NB4 (cell line): Measurements from ENCODE around the gene LPAR4.
A peak's percentile ranks its signal among the peaks of the same experiment; 100 is the strongest.

Source experiments
- DNase-seq: peaks from one replicate; pipeline ENCODE4 v3.0.0; 2010; ENCODE audit warnings: low read depth
- H3K4me3 ChIP-seq: one replicate; pipeline ENCODE4 v1.5.1; 2011; ENCODE audit warnings: mild to moderate bottlenecking, low read depth, low read length, moderate library complexity
- CTCF ChIP-seq: IDR thresholded peaks from one replicate; pipeline ENCODE4 v1.5.1; 2012; ENCODE audit warnings: low read depth, low read length
- MYC ChIP-seq: IDR thresholded peaks from 2 replicates; pipeline ENCODE4 v1.6.1; 2011; ENCODE audit warnings: low read depth, low read length
- POLR2A ChIP-seq: IDR thresholded peaks from 2 replicates; pipeline ENCODE4 v1.6.1; 2011; ENCODE audit warnings: mild to moderate bottlenecking; ENCODE audit not compliant: insufficient read length; ENCODE audit errors: extremely low read depth
- TF ChIP-seq, protein P1 (sequence below): IDR thresholded peaks from 2 replicates; pipeline ENCODE4 v1.6.1; 2011; ENCODE audit warnings: low read depth, low read length

Gene LPAR4

GRCh38 chrX:78747489-78747888, at the start of gene LPAR4:
Gene LPAR4, plus strand, starts transcription at chrX:78747720. Its CDS starts 7,150 bp downstream, at chrX:78754870.
- DNase-seq, result no peak
- H3K4me3 ChIP-seq, result no peak within 1 kb of the TSS
- TF ChIP-seq MYC (no peak), CTCF (no peak), POLR2A (no peak)
- TF ChIP-seq, protein P1, sequence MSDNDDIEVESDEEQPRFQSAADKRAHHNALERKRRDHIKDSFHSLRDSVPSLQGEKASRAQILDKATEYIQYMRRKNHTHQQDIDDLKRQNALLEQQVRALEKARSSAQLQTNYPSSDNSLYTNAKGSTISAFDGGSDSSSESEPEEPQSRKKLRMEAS, result no peak

DNA sequence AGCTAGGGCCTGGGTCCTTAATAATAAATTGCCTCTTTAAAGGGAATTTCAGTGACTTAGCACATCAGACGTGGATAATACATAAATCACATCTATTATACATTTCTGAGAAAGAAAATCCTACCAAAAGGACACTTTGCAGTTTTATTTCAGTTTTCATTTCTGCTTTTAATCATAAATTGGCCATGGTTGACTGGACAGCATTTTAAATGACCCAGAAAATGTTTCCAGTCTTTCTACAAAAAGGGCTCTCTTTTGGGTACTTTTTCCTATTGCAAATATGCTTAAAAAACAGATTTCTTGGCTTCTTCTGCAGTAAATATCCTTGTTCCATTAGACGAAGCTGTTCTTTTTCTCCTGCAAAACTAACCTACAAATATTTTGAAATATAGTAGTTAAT, 41.4 kb upstream of the LPAR4 start:
- DNase-seq, result no peak
- TF ChIP-seq CTCF (no peak), MYC (no peak), POLR2A (no peak)
- TF ChIP-seq, protein P1, result no peak
- no peak overlapping the region for H3K4me3 ChIP-seq

DNA sequence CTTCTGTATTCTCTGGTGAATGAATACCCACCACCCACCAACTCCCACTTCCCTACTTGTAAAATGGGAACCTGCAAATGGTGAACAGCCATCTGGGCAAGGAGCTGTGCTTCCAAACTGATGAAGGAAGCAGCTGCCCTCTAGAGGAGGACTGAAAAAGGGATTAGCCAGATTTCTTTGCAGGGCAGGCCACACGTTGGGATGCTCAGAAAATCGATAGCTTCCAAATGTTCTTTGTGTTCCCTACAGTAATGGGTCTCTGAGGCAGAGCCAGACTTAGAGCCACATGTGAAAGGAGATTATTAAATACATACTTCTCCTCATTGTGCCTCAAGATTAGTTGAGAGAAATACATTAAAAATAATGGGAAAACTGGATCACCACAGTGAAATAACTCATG, 39.3 kb upstream of the LPAR4 start:
- no peak overlapping the region for H3K4me3 ChIP-seq
- DNase-seq, result peak; percentile 73
- TF ChIP-seq, protein P1, result no peak
- peak; percentile 48 for TF ChIP-seq CTCF

DNA sequence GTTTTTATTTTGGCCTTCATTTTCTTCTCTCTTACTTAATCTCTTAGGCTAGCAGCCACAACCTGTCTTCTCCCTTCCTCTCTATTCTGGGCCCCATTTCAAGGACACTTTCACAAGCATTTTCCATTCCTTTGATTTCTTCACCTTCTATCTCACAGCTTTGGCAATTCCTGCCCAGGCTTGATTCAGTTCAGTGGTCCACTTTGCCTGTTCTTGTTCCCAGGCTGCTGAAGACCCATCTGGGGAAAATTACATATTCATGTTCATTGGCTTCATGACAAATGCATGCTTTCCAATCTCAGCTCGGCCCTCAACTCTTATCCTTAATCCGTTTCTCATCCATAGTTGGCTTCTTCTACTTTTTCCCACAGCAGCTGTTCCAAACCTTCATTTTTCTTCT, 38.7 kb upstream of the LPAR4 start:
- TF ChIP-seq, protein P1, result no peak
- TF ChIP-seq POLR2A (no peak), CTCF (no peak), MYC (no peak)
- no peak overlapping the region for H3K4me3 ChIP-seq
- no peak for DNase-seq

DNA sequence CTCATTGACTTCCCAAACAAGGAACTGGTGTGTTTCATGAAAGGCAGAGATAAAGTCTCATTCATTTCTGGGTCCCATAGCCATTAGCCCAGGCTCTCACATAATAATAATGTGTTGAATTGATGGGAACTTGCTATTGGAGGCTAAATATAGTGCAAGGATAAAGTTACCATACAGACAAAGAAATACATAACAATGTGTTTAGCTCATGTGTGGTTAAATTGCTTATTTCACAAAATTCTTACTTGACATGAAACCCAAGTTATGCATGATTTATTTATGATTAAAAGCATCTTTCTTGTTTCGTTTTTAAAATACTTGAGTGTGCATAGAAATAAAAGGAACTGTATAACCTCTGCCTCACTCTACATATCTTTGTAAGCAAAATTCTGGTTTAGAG, 37.3 kb upstream of the LPAR4 start:
- TF ChIP-seq, protein P1, result no peak
- no peak for TF ChIP-seq CTCF
- no peak for TF ChIP-seq POLR2A
- no peak for TF ChIP-seq MYC
- DNase-seq, result no peak
- H3K4me3 ChIP-seq, result no peak overlapping the region

DNA sequence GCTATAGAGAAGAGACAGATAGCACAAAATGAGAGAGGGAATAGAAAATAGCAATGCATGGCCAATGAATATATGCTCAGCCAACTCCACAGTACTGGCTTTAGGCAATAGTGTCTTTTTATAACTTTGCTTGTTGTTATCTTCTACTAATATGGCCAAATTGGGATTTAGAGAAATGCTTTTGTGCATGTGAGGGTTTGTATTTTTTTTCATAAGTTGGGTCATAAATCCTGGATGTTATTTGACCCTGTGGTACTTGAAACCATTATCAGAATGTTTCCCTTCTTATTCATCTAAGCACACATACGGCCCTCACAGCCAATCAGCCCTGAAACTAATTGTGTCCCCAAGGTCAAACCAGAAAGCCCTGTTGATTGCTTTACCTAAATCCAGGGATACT, 35.2 kb upstream of the LPAR4 start:
- TF ChIP-seq POLR2A (no peak), MYC (no peak), CTCF (no peak)
- TF ChIP-seq, protein P1, result no peak
- DNase-seq, result no peak
- no peak overlapping the region for H3K4me3 ChIP-seq
